Gastrocnemius medialis (tissue), 4 donors: ENCODE data around the gene THSD7A.

ENCODE experiments used
- CTCF ChIP-seq, 5 experiments: fragments of 450-650 bp in 3 of 5; fragments of 200-600 bp in 2 of 5; sonication (generic) in 2 of 5; IDR thresholded peaks in 4 of 5; conservative IDR thresholded peaks in 1 of 5; 1 replicate in 4 of 5; 2 replicates in 1 of 5; pipeline ENCODE4 v1.5.1; 2016 to 2019; ENCODE audit warnings: antibody characterized with exemption in 5 of 5, mild to moderate bottlenecking in 3 of 5, moderate library complexity in 3 of 5
- POLR2A ChIP-seq, 2 donors: fragments of 450-650 bp; IDR thresholded peaks; one replicate each; pipeline ENCODE4 v1.6.1; 2017; ENCODE audit warnings: antibody characterized with exemption in 2 of 2, mild to moderate bottlenecking in 2 of 2, moderate library complexity in 2 of 2

GRCh38 chr7:11675163-11675562 is 156.8 kb downstream of the THSD7A start:
- TF ChIP-seq CTCF (IDR thresholded peaks at IDR 0.05 in 4 of 5, conservative IDR thresholded peaks at IDR 0.05 in 1 of 5) (no peak), POLR2A (IDR thresholded peaks at IDR 0.05) (no peak)
